K562 (cell line): Measurements from ENCODE around the gene SETDB1. TPM values are rescaled to one million over a fixed set of nuclear protein-coding genes. Genes with fewer than 3 reads are reported as not detected.

Experiments
- ATAC-seq: fragments of 200-7000 bp; cut with Tn5 transposase; 3 replicates; pipeline ENCODE4 v1.9.1; 2020; ENCODE audit warnings: moderate library complexity
- BruUV-seq: library from RNA; stranded (reverse); fragments of 400-500 nt; replicated peaks from 2 replicates; lab custom pipeline; 2021; lab: Mats Ljungman, UMichigan
- CTCF ChIA-PET: fragments of 300-600 bp; formaldehyde crosslinking; extraction: SDS; loops from one replicate; lab custom pipeline; 2021; ENCODE audit warnings: low intra/inter-chr PET ratio; lab: Yijun Ruan, JAX
- POLR2A ChIA-PET: fragments of 300-600, 350-650 bp; sonication (Branson Sonifier 250); formaldehyde crosslinking; extraction: SDS; loops from one replicate; lab custom pipeline; 2021; ENCODE audit warnings: antibody characterized with exemption, inconsistent platforms; lab: Yijun Ruan, JAX
- DNase-seq, 4 experiments: peaks; one replicate each; pipeline versions ENCODE4 v3.0.0 to v3.0.0-alpha.2; 2011 to 2018; ENCODE audit warnings: low spot score in 3 of 4, mixed read lengths in 3 of 4; ENCODE audit errors: extremely low read depth in 1 of 4
- FAIRE-seq: peaks from 2 replicates; lab custom pipeline; 2011; peaks lifted over from hg19 to GRCh38; lab: Jason Lieb, UNC
- H2AFZ ChIP-seq: 2 replicates; pipeline ENCODE4 v1.6.0; 2011; ENCODE audit warnings: low read depth, low read length, control low read depth, inconsistent platforms
- H3K27ac ChIP-seq: fragments of 200-600 bp; 3 replicates; pipeline ENCODE4 v1.8.0; 2011; ENCODE audit warnings: low read depth, mild to moderate bottlenecking, control low read depth, inconsistent platforms, low read length, moderate library complexity, mixed read lengths; ENCODE audit errors: extremely low read depth
- H3K27me3 ChIP-seq, 2 experiments: fragments of 300-600 bp in 1 of 2; 2 replicates in 1 of 2; 3 replicates in 1 of 2; pipeline versions ENCODE4 v1.6.0 to v1.8.0; 2011; ENCODE audit warnings: inconsistent platforms in 2 of 2, low read length in 2 of 2, mild to moderate bottlenecking in 1 of 2, mixed read lengths in 1 of 2, moderate library complexity in 1 of 2; ENCODE audit not compliant: control insufficient read depth in 2 of 2, insufficient read depth in 2 of 2
- H3K36me3 ChIP-seq: fragments of 300-600 bp; 3 replicates; pipeline ENCODE4 v1.8.0; 2011; ENCODE audit warnings: mild to moderate bottlenecking, low read length, inconsistent platforms; ENCODE audit not compliant: control insufficient read depth, insufficient read depth
- H3K4me1 ChIP-seq, 2 experiments: fragments of 200-600 bp in 1 of 2; replicated peaks in 1 of 2; 2 replicates in 1 of 2; 3 replicates in 1 of 2; pipeline versions ENCODE4 v1.5.1 to v1.8.0; 2011; ENCODE audit warnings: inconsistent platforms in 2 of 2, low read length in 2 of 2, mild to moderate bottlenecking in 1 of 2, mixed read lengths in 1 of 2, moderate library complexity in 1 of 2; ENCODE audit not compliant: control insufficient read depth in 2 of 2, insufficient read depth in 2 of 2
- H3K4me2 ChIP-seq: 2 replicates; pipeline ENCODE4 v1.6.1; 2011; ENCODE audit warnings: low read length, control low read depth, inconsistent platforms, mixed read lengths; ENCODE audit not compliant: insufficient read depth
- H3K4me3 ChIP-seq: fragments of 200-600 bp; sonication (generic), shearing (Covaris generic); 2 replicates; pipeline ENCODE4 v1.5.1; 2016; ENCODE audit warnings: control low read depth, inconsistent platforms
- H3K79me2 ChIP-seq: fragments of 200-600 bp; 3 replicates; pipeline ENCODE4 v1.8.0; 2011; ENCODE audit warnings: low read length, inconsistent platforms; ENCODE audit not compliant: control insufficient read depth, insufficient read depth
- H3K9ac ChIP-seq, 2 experiments: 2 replicates each; pipeline versions ENCODE4 v1.6.0 to v1.6.1; 2011; ENCODE audit warnings: low read depth in 2 of 2, low read length in 2 of 2, control low read depth in 1 of 2, inconsistent platforms in 1 of 2, mild to moderate bottlenecking in 1 of 2, mixed read lengths in 1 of 2; ENCODE audit not compliant: insufficient read depth in 1 of 2
- H3K9me1 ChIP-seq: one replicate; pipeline ENCODE4 v1.6.0; 2011; ENCODE audit warnings: inconsistent platforms, mild to moderate bottlenecking, low read length, moderate library complexity; ENCODE audit not compliant: control insufficient read depth, insufficient read depth
- H3K9me3 ChIP-seq: replicated peaks from 2 replicates; pipeline ENCODE4 v1.5.1; 2011; ENCODE audit warnings: low read depth, low read length, inconsistent platforms; ENCODE audit not compliant: control insufficient read depth, insufficient read depth
- H4K20me1 ChIP-seq: replicated peaks from 2 replicates; pipeline ENCODE4 v1.6.1; 2011; ENCODE audit warnings: low read length, inconsistent platforms, mixed read lengths; ENCODE audit not compliant: control insufficient read depth, insufficient read depth
- CBFA2T3 ChIP-seq: fragments of 450-650 bp; IDR thresholded peaks from 2 replicates; pipeline ENCODE4 v1.6.1; 2017
- DDX20 ChIP-seq: fragments of 450-650 bp; IDR thresholded peaks from 2 replicates; pipeline ENCODE4 v1.6.1; 2016; ENCODE audit warnings: missing genetic modification characterization, low read depth, mild to moderate bottlenecking, missing compliant biosample characterization, moderate library complexity
- FUS ChIP-seq: fragments of 200-400 bp; formaldehyde crosslinking; optimal IDR thresholded peaks from 2 replicates; pipeline ENCODE3; 2017; ENCODE audit warnings: low read depth, low read length
- RUNX1 ChIP-seq: sonication (generic); IDR thresholded peaks from 2 replicates; pipeline ENCODE4 v1.6.1; 2016; ENCODE audit warnings: antibody characterized with exemption, low read depth
- SUPT5H ChIP-seq: fragments of 450-650 bp; IDR thresholded peaks from 2 replicates; pipeline ENCODE4 v1.6.1; 2016
- TAF9B ChIP-seq: fragments of 450-650 bp; IDR thresholded peaks from 2 replicates; pipeline ENCODE4 v1.6.1; 2018; ENCODE audit warnings: mild to moderate bottlenecking; ENCODE audit not compliant: partially characterized antibody
- XRCC5 ChIP-seq: fragments of 200-400 bp; formaldehyde crosslinking; IDR thresholded peaks from 2 replicates; pipeline ENCODE4 v1.6.1; 2017; ENCODE audit warnings: low read depth, mild to moderate bottlenecking, low read length
- ZNF224 ChIP-seq: sonication (generic); formaldehyde crosslinking; IDR thresholded peaks from 2 replicates; pipeline ENCODE4 v1.8.0; 2022; ENCODE audit warnings: mild to moderate bottlenecking, missing genetic modification reagents
- WGBS: fragments of 100-300 bp; shearing (Covaris generic); methylation state at CpG from one replicate; pipeline ENCODE4 v1.1.6; 2016; ENCODE audit warnings: low coverage, mixed read lengths; ENCODE audit not compliant: insufficient coverage; ENCODE audit errors: missing lambda C conversion rate; 5-methylcytosine and 5-hydroxymethylcytosine counted together
- in situ Hi-C: fragments of 300-500 bp; cut with MboI; formaldehyde crosslinking; loops from 4 replicates; pipeline ENCODE4 v1.15.0; 2018; ENCODE audit warnings: inconsistent platforms, mixed read lengths
- intact Hi-C: fragments of 100-400 bp; cut with micrococcal nuclease; formaldehyde crosslinking; loops from 2 replicates; pipeline ENCODE4 v1.14.2; 2022
- polyA plus RNA-seq, 8 experiments: library from polyadenylated mRNA; depleted of rRNA in 4 of 8; stranded (reverse) in 5 of 8; unstranded in 3 of 8; fragments of >200 nt; fragmentation: Nextera tagmentation in 2 of 8; fragmentation: Illumina TruSeq in 1 of 8; extraction: Ambion mirVana in 2 of 8; extraction: Trizol in 1 of 8; gene quantifications; 2 replicates each; pipeline versions ENCODE4 v1.2.1 to v1.2.3, GENCODE V29; 2011 to 2014; ENCODE audit warnings: inconsistent platforms in 1 of 8, missing spikeins in 1 of 8
- total RNA-seq, 7 experiments: library from RNA; depleted of rRNA in 6 of 7; stranded (reverse); fragments of >200 nt in 6 of 7; fragmentation: Illumina TruSeq in 2 of 7; extraction: Trizol in 2 of 7; gene quantifications; 2 replicates each; pipeline versions ENCODE4 v1.2.1 to v1.2.3, GENCODE V29; 2011 to 2021; ENCODE audit warnings: low replicate concordance in 1 of 7
- TF ChIP-seq, protein P1 (sequence below): fragments of 450-650 bp; formaldehyde crosslinking; IDR thresholded peaks from 2 replicates; pipeline ENCODE4 v1.4.0; 2020; ENCODE audit warnings: mild to moderate bottlenecking, moderate library complexity
- TF ChIP-seq, protein P2 (sequence below): sonication (generic); formaldehyde crosslinking; IDR thresholded peaks from 2 replicates; pipeline ENCODE4 v1.8.1; 2022; ENCODE audit warnings: missing genetic modification reagents
- TF ChIP-seq, protein P3 (sequence below): IDR thresholded peaks from 3 replicates; pipeline ENCODE4 v1.6.1; 2011; ENCODE audit warnings: borderline replicate concordance, mild to moderate bottlenecking, moderate library complexity; ENCODE audit not compliant: insufficient read length; ENCODE audit errors: extremely low read depth

SETDB1 gene
- total and polyA plus RNA-seq, 9 of the 15 experiments (the other 6 are each of a cell fraction or from before 2014, with no cell fraction given): 21.5 to 64.4 (median 42.0) TPM

DNA sequence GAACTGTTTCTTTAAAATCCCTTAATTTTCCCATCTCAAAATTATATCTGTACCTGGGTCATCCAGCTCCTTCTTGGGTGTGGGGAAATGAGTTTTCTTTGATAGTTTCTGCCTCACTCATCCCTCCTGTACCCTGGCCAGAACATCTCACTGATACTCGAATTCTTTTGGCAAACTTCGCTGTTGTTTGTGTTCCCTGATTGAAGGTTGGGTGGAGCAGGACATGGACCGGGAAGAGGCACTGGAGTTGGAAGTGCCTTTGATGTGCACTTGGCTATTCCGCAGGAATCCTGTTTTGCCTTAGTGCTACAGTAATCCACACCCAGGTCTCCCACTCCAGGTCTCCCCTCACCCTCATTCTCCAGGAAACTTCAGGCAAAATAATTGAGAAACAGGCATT lies 69.3 kb downstream of the SETDB1 start:
- peaks cover 23 to 28% of the 10 kb centered on the region in 2 experiments; a peak in 4 of 5 replicates for H3K4me1 ChIP-seq
- intact Hi-C loops: loop anchor here (5.0 to 10.0 kb wide), 3 partner anchors 161 to 738 kb away; partner anchors contain the start of gene CA14
- in situ Hi-C loops: loop anchor here (5.0 to 10.0 kb wide), 2 partner anchors 431 to 738 kb away; partner anchors contain the start of gene CA14
- TF ChIP-seq SUPT5H: no peak
- TF ChIP-seq RUNX1: no peak
- no peak for TF ChIP-seq DDX20 (tag)
- no peak for TF ChIP-seq XRCC5
- TF ChIP-seq ZNF224 (CRISPR knock-in tag): no peak
- TF ChIP-seq, protein P1, sequence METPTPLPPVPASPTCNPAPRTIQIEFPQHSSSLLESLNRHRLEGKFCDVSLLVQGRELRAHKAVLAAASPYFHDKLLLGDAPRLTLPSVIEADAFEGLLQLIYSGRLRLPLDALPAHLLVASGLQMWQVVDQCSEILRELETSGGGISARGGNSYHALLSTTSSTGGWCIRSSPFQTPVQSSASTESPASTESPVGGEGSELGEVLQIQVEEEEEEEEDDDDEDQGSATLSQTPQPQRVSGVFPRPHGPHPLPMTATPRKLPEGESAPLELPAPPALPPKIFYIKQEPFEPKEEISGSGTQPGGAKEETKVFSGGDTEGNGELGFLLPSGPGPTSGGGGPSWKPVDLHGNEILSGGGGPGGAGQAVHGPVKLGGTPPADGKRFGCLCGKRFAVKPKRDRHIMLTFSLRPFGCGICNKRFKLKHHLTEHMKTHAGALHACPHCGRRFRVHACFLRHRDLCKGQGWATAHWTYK (CRISPR knock-in tag): no peak
- TF ChIP-seq, protein P2, sequence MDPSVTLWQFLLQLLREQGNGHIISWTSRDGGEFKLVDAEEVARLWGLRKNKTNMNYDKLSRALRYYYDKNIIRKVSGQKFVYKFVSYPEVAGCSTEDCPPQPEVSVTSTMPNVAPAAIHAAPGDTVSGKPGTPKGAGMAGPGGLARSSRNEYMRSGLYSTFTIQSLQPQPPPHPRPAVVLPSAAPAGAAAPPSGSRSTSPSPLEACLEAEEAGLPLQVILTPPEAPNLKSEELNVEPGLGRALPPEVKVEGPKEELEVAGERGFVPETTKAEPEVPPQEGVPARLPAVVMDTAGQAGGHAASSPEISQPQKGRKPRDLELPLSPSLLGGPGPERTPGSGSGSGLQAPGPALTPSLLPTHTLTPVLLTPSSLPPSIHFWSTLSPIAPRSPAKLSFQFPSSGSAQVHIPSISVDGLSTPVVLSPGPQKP: no peak
- no peak for TF ChIP-seq TAF9B
- TF ChIP-seq, protein P3, sequence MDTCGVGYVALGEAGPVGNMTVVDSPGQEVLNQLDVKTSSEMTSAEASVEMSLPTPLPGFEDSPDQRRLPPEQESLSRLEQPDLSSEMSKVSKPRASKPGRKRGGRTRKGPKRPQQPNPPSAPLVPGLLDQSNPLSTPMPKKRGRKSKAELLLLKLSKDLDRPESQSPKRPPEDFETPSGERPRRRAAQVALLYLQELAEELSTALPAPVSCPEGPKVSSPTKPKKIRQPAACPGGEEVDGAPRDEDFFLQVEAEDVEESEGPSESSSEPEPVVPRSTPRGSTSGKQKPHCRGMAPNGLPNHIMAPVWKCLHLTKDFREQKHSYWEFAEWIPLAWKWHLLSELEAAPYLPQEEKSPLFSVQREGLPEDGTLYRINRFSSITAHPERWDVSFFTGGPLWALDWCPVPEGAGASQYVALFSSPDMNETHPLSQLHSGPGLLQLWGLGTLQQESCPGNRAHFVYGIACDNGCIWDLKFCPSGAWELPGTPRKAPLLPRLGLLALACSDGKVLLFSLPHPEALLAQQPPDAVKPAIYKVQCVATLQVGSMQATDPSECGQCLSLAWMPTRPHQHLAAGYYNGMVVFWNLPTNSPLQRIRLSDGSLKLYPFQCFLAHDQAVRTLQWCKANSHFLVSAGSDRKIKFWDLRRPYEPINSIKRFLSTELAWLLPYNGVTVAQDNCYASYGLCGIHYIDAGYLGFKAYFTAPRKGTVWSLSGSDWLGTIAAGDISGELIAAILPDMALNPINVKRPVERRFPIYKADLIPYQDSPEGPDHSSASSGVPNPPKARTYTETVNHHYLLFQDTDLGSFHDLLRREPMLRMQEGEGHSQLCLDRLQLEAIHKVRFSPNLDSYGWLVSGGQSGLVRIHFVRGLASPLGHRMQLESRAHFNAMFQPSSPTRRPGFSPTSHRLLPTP: no peak
- no peak for TF ChIP-seq CBFA2T3
- TF ChIP-seq FUS: no peak
- TF ChIP-seq, all 486 proteins: peak for 0
- H3K4me2 ChIP-seq: peak overlapping the region; percentile 18; the same call in 1 of the 2 replicates
- H3K79me2 ChIP-seq: no peaks in the 10 kb centered on the region
- no peak overlapping the region; a peak in 1 of 4 replicates for H3K9ac ChIP-seq
- ChIA-PET POLR2A (interaction anchor here (0.6 to 3.6 kb wide), 4 partner anchors 9 to 416 kb away, joined by 3 to 22 read pairs (median 12); partner anchors contain the start of genes ANXA9, MCL1 and MINDY1), CTCF (interaction anchor here (0.6 to 2.6 kb wide), 6 partner anchors 373 to 841 kb away, joined by 3 to 9 read pairs (median 3); no protein-coding TSS in a partner anchor)
- no peaks in the 10 kb centered on the region for H3K9me3 ChIP-seq
- DNase-seq (no peak), FAIRE-seq (no peak), ATAC-seq (no peak)
- WGBS: 43% methylated on average over 4 of the region's 4 CpGs
- peak overlapping the region; percentile 34; the same call in 1 of the 2 replicates for H2AFZ ChIP-seq
- no peak overlapping the region for H3K4me3 ChIP-seq
- no peak overlapping the region for H3K27ac ChIP-seq
- H4K20me1 ChIP-seq: no peaks in the 10 kb centered on the region
- H3K36me3 ChIP-seq: peaks cover 11% of the 10 kb centered on the region; the same call in 2 of the 3 replicates
- no TSS peak for BruUV-seq
- H3K9me1 ChIP-seq: no peaks in the 10 kb centered on the region
- H3K27me3 ChIP-seq: no peaks in the 10 kb centered on the region
